HS-5 (cell line): ENCODE results near the gene SART3.

Experiments used
- DNase-seq: peaks from one replicate; pipeline ENCODE4 v3.0.0-alpha.2; 2012; ENCODE audit warnings: low read depth

SART3 gene

GRCh38 chr12:108560752-108561719 is at the start of gene SART3:
Gene SART3, minus strand, starts transcription at chr12:108561173. Its CDS starts 19 bp downstream, at chr12:108561154.
- DNase-seq, result peak; percentile 89

- DNase-seq, result no peak
Measured at GRCh38 chr12:108610336-108610815, 49.4 kb upstream of the SART3 start.

- no peak for DNase-seq
Measured at GRCh38 chr12:108609537-108610335, 48.8 kb upstream of the SART3 start.

GRCh38 chr12:108608616-108609015 is 47.6 kb upstream of the SART3 start:
- DNase-seq, result no peak

- no peak for DNase-seq
Measured at GRCh38 chr12:108607981-108608600, 47.1 kb upstream of the SART3 start.

GRCh38 chr12:108606492-108606891 is 45.5 kb upstream of the SART3 start:
- no peak for DNase-seq

GRCh38 chr12:108605690-108606406 is 44.9 kb upstream of the SART3 start:
- no peak for DNase-seq

- no peak for DNase-seq
Measured at GRCh38 chr12:108605000-108605689, 44.2 kb upstream of the SART3 start.

GRCh38 chr12:108604208-108604941 is 43.4 kb upstream of the SART3 start:
- DNase-seq, result no peak

- no peak for DNase-seq
Measured at GRCh38 chr12:108603743-108604142, 42.8 kb upstream of the SART3 start.

- no peak for DNase-seq
Measured at GRCh38 chr12:108602976-108603704, 42.2 kb upstream of the SART3 start.

GRCh38 chr12:108602209-108602705 is 41.3 kb upstream of the SART3 start:
- no peak for DNase-seq

GRCh38 chr12:108600702-108601007 is 39.7 kb upstream of the SART3 start:
- no peak for DNase-seq

- DNase-seq, result no peak
Measured at GRCh38 chr12:108599948-108600701, 39.2 kb upstream of the SART3 start.

GRCh38 chr12:108599541-108599940 is 38.6 kb upstream of the SART3 start:
- DNase-seq, result no peak

- no peak for DNase-seq
Measured at GRCh38 chr12:108598553-108599250, 37.7 kb upstream of the SART3 start.

- DNase-seq, result no peak
Measured at GRCh38 chr12:108597559-108598471, 36.8 kb upstream of the SART3 start, which contains the start of gene TMEM119. Gene TMEM119, minus strand, starts transcription at chr12:108598084. Its CDS starts 5,701 bp downstream, at chr12:108592383.
